ENCODE measurements around the gene TRHDE. TPM values are rescaled to one million over a fixed set of nuclear protein-coding genes. Genes with fewer than 3 reads are reported as not detected.

Gene TRHDE, protein sequence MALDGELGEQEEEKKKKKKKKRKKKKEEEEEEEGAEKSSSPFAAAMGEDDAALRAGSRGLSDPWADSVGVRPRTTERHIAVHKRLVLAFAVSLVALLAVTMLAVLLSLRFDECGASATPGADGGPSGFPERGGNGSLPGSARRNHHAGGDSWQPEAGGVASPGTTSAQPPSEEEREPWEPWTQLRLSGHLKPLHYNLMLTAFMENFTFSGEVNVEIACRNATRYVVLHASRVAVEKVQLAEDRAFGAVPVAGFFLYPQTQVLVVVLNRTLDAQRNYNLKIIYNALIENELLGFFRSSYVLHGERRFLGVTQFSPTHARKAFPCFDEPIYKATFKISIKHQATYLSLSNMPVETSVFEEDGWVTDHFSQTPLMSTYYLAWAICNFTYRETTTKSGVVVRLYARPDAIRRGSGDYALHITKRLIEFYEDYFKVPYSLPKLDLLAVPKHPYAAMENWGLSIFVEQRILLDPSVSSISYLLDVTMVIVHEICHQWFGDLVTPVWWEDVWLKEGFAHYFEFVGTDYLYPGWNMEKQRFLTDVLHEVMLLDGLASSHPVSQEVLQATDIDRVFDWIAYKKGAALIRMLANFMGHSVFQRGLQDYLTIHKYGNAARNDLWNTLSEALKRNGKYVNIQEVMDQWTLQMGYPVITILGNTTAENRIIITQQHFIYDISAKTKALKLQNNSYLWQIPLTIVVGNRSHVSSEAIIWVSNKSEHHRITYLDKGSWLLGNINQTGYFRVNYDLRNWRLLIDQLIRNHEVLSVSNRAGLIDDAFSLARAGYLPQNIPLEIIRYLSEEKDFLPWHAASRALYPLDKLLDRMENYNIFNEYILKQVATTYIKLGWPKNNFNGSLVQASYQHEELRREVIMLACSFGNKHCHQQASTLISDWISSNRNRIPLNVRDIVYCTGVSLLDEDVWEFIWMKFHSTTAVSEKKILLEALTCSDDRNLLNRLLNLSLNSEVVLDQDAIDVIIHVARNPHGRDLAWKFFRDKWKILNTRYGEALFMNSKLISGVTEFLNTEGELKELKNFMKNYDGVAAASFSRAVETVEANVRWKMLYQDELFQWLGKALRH
- total RNA-seq (2022) (31.6 and 43.7 TPM in 2 replicates), Bru-seq, nascent RNA (percentile 81 among the genes with signal in this experiment), BruChase-seq, experiment 1, labeled RNA remaining after a 6-hour chase (percentile 61 among the genes with signal in this experiment), BruChase-seq, experiment 2, labeled RNA remaining after a 2-hour chase (percentile 66 among the genes with signal in this experiment)
- long read RNA-seq, full-length matches to known transcripts: 9 of 32 reads
- long read RNA-seq, partial matches to known transcripts: 3 of 32 reads
- long read RNA-seq, other reads (novel, unspliced or antisense): 20 of 32 reads

DNA sequence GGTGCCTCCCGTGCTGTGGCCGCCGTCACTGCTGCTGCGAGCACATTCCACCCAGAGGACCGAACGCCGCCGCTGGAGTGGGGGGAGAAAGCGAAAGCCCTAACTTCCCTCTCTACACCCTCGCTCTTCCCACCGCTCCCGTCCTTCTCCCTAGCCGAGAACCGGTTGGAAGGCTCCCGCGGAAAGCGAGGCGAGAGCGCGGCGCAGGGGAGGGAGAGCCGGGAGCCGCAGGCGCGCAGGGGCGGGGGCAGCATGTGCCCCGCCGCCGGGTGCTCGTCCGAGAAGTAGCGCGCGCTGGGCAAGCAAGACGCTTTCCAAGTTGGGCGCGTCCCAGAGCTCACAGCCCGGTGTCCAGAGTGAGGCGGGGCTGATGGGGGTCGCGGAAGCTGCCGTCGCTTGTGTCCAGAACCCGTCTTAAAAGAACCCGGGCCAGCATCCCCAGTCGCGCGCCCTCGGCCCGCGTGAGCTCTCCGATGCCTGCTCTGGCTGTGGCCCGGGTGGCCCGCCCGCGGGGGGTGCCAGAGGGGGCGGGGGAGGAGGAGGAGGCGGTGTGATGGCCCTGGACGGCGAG, at the start of gene TRHDE:
TSS of gene TRHDE (plus strand) at position 280 of the 571 bp plus-strand sequence. CDS start at position 554, 274 bp downstream.
- BruUV-seq (replicated peaks): no TSS peak
- H3K36me3 Mint-ChIP-seq (ENCODE audit: insufficient read depth, unreplicated experiment): peaks cover 86% of the 10 kb centered on the region
- CTCF ChIA-PET: interaction anchor here (0.7 to 1.6 kb wide), 3 partner anchors 9 to 253 kb away, joined by 3 to 5 read pairs (median 5); no protein-coding TSS in a partner anchor
- H3K27me3 Mint-ChIP-seq (ENCODE audit: unreplicated experiment): no peaks in the 10 kb centered on the region
- H3K4me3 Mint-ChIP-seq (ENCODE audit: low read depth, unreplicated experiment): peak within 1 kb of the TSS; percentile 92
- TF ChIP-seq, protein P1, sequence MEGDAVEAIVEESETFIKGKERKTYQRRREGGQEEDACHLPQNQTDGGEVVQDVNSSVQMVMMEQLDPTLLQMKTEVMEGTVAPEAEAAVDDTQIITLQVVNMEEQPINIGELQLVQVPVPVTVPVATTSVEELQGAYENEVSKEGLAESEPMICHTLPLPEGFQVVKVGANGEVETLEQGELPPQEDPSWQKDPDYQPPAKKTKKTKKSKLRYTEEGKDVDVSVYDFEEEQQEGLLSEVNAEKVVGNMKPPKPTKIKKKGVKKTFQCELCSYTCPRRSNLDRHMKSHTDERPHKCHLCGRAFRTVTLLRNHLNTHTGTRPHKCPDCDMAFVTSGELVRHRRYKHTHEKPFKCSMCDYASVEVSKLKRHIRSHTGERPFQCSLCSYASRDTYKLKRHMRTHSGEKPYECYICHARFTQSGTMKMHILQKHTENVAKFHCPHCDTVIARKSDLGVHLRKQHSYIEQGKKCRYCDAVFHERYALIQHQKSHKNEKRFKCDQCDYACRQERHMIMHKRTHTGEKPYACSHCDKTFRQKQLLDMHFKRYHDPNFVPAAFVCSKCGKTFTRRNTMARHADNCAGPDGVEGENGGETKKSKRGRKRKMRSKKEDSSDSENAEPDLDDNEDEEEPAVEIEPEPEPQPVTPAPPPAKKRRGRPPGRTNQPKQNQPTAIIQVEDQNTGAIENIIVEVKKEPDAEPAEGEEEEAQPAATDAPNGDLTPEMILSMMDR (IDR thresholded peaks at IDR 0.05; ENCODE audit: unreplicated experiment): no peak
- intact Hi-C loops (cut with micrococcal nuclease; ENCODE audit: unreplicated experiment): no loop called here
- H3K27ac Mint-ChIP-seq (ENCODE audit: unreplicated experiment): peak within 1 kb of the TSS; percentile 73
- DNase-seq: peak; percentile 73
- H3K4me1 Mint-ChIP-seq (ENCODE audit: low read depth, unreplicated experiment): peaks cover 17% of the 10 kb centered on the region
- no peaks in the 10 kb centered on the region for H3K9me3 Mint-ChIP-seq (ENCODE audit: low read depth, unreplicated experiment)

DNA sequence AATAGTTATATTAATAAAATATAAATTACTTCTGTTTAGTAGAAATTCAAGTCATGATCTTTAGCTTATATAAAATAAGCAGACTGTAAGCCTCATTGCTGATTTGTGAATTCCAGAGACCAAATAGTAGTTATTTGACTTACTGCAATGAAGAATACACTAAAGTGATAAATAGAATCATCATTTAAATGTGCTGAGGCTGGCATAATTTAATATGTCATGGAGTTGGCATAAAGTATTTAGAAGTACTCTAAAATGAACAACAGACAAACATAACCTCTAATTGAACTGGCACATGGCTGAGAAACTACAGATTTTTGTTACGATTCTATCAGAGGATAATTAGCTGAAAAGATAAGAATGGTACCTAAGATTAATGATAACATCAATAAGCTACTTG, 45.7 kb upstream of the TRHDE start:
- no peak overlapping the region for H3K4me3 Mint-ChIP-seq (ENCODE audit: low read depth, unreplicated experiment)
- no peaks in the 10 kb centered on the region for H3K4me1 Mint-ChIP-seq (ENCODE audit: low read depth, unreplicated experiment)
- no peak for DNase-seq
- BruUV-seq (replicated peaks): no TSS peak
- no peak overlapping the region for H3K27ac Mint-ChIP-seq (ENCODE audit: unreplicated experiment)
- TF ChIP-seq, protein P1 (IDR thresholded peaks at IDR 0.05; ENCODE audit: unreplicated experiment): no peak
- H3K36me3 Mint-ChIP-seq (ENCODE audit: insufficient read depth, unreplicated experiment): no peaks in the 10 kb centered on the region
- CTCF ChIA-PET: no interaction called here
- no peaks in the 10 kb centered on the region for H3K27me3 Mint-ChIP-seq (ENCODE audit: unreplicated experiment)
- intact Hi-C loops (cut with micrococcal nuclease; ENCODE audit: unreplicated experiment): no loop called here
- peaks cover 3% of the 10 kb centered on the region for H3K9me3 Mint-ChIP-seq (ENCODE audit: low read depth, unreplicated experiment)

DNA sequence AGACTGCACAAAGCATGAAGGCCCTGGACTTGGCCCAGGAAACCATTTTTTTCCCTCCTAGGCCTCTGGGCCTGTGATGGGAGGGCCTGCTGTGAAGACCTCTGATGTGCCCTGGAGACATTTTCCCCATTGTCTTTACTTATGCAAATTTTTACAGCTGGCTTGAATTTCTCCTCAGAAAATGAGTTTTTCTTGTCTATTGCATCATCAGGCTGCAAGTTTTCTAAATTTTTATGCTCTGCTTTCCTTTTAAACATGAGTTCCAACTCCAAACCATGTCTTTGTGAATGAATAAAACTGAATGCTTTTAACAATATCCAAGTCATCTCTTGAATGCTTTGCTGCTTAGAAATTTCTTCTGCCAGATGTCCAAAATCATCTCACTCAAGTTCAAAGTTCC, 43.7 kb upstream of the TRHDE start:
- Mint-ChIP-seq H3K9me3 (ENCODE audit: low read depth, unreplicated experiment) (peaks cover 3% of the 10 kb centered on the region), H3K36me3 (ENCODE audit: insufficient read depth, unreplicated experiment) (no peaks in the 10 kb centered on the region), H3K4me3 (ENCODE audit: low read depth, unreplicated experiment) (no peak overlapping the region), H3K4me1 (ENCODE audit: low read depth, unreplicated experiment) (no peaks in the 10 kb centered on the region), H3K27me3 (ENCODE audit: unreplicated experiment) (no peaks in the 10 kb centered on the region), H3K27ac (ENCODE audit: unreplicated experiment) (no peak overlapping the region)
- DNase-seq: no peak
- CTCF ChIA-PET: no interaction called here
- TF ChIP-seq, protein P1 (IDR thresholded peaks at IDR 0.05; ENCODE audit: unreplicated experiment): no peak
- intact Hi-C loops (cut with micrococcal nuclease; ENCODE audit: unreplicated experiment): no loop called here
- BruUV-seq (replicated peaks): no TSS peak

GRCh38 chr12:72230589-72230988, 41.6 kb upstream of the TRHDE start:
- no TSS peak for BruUV-seq (replicated peaks)
- TF ChIP-seq, protein P1 (IDR thresholded peaks at IDR 0.05; ENCODE audit: unreplicated experiment): no peak
- intact Hi-C loops (cut with micrococcal nuclease; ENCODE audit: unreplicated experiment): no loop called here
- no peaks in the 10 kb centered on the region for H3K27me3 Mint-ChIP-seq (ENCODE audit: unreplicated experiment)
- H3K36me3 Mint-ChIP-seq (ENCODE audit: insufficient read depth, unreplicated experiment): no peaks in the 10 kb centered on the region
- DNase-seq: no peak
- CTCF ChIA-PET: no interaction called here
- H3K4me1 Mint-ChIP-seq (ENCODE audit: low read depth, unreplicated experiment): no peaks in the 10 kb centered on the region
- H3K9me3 Mint-ChIP-seq (ENCODE audit: low read depth, unreplicated experiment): peaks cover 3% of the 10 kb centered on the region
- H3K27ac Mint-ChIP-seq (ENCODE audit: unreplicated experiment): no peak overlapping the region
- H3K4me3 Mint-ChIP-seq (ENCODE audit: low read depth, unreplicated experiment): no peak overlapping the region

Measured in Calu3 (cell line).